GM18519 (cell line): ENCODE data around the gene EBNA1BP2.
"Not testable (repeated sequence)": the region's sequence is repeated elsewhere in the genome, so short reads cannot be mapped to it uniquely, and the experiment has no call there.

Experiments used
- ATAC-seq: cut with Tn5 transposase; IDR thresholded peaks from one replicate; pipeline ENCODE4 v1.9.1; 2021; ENCODE audit warnings: mild to moderate bottlenecking, moderate library complexity; ENCODE audit not compliant: unreplicated experiment, low FRiP score

Gene EBNA1BP2

DNA sequence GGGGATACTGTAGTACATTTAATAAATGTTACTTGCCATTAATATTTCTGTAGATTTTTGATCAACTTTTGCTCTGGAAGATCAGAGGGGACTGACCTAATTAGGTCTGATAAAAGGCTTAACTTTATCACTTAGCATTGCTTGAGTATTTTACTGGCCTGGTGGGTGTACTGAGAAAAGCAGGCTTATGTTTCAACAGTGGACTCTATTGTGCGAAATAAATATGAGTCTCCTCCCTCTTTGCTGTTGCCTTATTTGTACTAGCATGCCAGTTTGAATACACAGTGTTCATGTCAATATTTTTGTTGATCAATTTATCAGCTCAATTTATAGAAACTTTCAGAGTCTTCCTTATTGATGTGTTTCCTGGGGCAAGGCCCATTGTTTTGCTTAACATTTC is 49.1 kb downstream of the EBNA1BP2 start:
- no peak for ATAC-seq

DNA sequence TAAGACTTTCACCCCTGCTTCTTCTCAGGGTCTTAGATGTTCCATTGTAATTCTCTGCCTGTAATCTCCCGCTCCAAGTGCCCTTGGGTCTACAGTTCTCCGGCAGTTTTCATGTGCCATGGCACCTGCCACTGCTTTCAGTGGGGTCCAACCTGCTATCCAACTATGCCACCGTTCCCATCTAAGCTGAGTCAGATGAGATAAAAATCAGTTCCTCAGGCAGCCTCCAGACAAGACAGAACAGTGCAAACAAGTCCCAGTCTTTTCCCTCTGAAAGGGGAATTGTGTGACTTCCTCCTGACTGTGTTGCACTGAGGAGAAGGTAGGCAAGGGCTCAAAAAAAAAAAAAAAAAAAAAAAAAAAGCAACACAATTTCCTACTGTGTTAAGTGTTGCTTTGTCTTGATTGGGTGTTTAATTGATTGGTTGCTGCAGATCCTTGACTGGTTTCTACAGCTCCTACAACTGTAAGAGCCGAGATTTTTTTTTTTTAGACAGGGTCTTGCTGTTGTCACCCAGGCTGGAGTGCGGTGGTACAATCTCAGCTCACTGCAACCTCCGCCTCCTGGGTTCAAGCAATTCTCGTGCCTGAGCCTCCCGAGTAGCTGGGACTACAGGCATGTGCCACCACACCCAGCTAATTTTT is 50.7 kb downstream of the EBNA1BP2 start:
- no peak for ATAC-seq

DNA sequence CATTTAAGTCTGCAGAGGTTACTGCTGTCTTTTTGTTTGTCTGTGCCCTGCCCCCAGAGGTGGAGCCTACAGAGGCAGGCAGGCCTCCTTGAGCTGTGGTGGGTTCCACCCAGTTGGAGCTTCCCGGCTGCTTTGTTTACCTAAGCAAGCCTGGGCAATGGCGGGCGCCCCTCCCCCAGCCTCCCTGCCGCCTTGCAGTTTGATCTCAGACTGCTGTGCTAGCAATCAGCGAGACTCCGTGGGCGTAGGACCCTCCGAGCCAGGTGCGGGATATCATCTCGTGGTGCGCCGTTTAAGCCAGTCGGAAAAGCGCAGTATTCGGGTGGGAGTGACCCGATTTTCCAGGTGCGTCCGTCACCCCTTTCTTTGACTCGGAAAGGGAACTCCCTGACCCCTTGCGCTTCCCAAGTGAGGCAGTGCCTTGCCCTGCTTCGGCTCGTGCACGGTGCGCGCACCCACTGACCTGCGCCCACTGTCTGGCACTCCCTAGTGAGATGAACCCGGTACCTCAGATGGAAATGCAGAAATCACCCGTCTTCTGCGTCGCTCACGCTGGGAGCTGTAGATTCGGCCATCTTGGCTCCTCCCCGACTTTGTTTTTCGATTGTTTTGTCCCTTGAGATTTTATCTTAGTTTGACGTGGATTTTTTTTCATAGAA is 52.0 kb downstream of the EBNA1BP2 start:
- ATAC-seq, result not testable (repeated sequence)
